Retina (tissue), 1 donor: ENCODE measurements around the gene CGB3.
A peak's percentile ranks its signal among the peaks of the same experiment; 100 is the strongest.

Experiments used
- DNase-seq: peaks from one replicate; pipeline ENCODE4 v3.0.0-alpha.2; 2016

Gene CGB3

GRCh38 chr19:49014870-49015255 lies 9.3 kb downstream of the CGB3 start:
- no peak for DNase-seq

DNA sequence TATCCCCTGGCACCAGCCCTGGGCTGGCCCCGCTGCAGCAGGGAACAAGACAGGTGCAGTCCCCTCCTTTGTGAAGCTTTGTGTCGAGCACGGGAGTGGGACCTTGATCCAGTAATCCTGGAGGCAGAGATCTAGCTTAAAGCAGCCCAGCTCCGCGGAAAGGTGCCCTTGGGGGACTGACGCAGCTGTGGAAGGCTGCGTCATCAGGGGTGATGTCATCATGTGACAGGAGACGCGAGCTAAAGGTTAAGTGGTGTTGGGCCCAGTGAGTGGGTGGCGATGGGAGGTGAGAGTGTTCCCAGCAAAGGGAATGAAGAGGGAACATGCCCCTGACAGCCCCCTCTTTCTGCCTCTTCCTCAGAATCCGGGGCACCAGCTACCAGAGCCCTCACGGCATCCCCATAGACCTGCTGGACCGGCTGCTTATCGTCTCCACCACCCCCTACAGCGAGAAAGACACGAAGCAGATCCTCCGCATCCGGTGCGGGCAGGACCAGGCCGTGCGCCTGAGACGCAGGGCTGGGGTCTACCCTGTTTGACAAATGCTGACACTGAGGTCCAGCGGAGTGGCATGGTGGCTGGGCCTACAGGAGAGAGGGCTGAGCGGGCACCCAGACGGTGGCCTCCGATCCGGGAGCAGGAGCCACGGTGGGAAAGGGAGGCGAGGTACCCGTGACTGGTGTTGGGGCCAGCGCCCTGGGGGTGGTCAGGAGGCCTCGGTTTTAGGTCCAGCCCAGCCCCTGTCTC lies 9.8 kb downstream of the CGB3 start:
- DNase-seq = no peak

DNA sequence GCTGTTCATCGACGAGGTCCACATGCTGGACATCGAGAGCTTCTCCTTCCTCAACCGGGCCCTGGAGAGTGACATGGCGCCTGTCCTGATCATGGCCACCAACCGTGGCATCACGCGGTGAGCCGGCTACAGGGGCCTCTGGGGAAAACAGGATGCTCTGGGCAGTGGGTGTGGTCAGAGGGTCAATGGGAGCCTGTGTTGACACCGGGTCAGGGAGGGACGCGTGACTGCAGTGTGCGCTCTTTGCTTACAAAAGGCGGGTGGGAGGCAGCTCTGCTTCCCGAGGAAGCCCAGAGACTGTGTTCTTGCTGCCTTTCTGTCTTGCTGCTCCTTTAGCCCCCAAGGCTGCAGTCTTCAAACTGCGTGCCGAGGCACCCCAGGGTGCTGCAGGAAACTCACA lies 12.9 kb downstream of the CGB3 start:
- no peak for DNase-seq

GRCh38 chr19:49010453-49010852 lies 13.7 kb downstream of the CGB3 start:
- no peak for DNase-seq

- DNase-seq = no peak
These were observed 14.3 kb downstream of the CGB3 start for GRCh38 chr19:49009828-49010227.

DNA sequence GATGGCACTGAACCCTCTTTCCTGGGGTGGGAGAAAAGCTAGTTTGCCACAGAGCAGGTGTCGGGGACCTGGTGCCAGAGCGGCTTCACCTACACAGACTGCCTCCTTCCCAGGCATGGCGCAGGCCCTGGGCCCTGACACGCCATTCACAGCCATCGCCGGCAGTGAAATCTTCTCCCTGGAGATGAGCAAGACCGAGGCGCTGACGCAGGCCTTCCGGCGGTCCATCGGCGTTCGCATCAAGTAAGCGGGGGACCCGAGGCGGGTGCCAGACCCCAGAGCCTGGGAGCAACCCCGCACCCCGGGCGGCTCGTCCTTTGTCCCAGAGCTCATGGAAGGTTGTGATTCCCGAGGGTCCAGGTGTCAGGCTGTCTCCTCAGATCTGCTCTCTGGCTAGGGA lies 17.2 kb downstream of the CGB3 start:
- DNase-seq = no peak

- DNase-seq = no peak
These were observed 19.0 kb downstream of the CGB3 start for GRCh38 chr19:49004964-49005614.

GRCh38 chr19:49004133-49004532 lies 20.0 kb downstream of the CGB3 start:
- no peak for DNase-seq

- peak; percentile 50 for DNase-seq
These were observed 24.4 kb downstream of the CGB3 start for GRCh38 chr19:48999481-49000325.

DNA sequence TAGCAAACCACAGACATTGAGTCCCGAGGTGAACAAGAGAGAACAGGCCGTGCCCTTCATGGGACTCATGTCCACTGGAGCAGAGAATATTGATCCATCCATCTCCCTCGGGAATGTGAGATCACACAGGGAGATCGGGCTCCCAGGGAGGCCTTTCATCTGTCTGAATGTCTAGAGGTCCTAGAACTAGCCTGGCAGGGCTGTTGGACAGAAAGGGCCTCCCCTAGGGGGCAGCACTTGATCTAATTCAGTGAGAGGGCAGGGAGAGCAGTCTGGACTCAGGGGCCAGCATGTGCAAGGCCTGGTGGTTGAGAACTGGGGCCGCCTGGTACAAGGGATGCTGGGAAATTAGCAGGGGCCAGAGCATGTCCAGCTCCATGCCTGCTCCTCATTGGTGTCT lies 26.2 kb downstream of the CGB3 start:
- no peak for DNase-seq

GRCh38 chr19:48994035-48994386 lies 30.1 kb downstream of the CGB3 start:
- DNase-seq = no peak

- DNase-seq = peak; percentile 100
These were observed 30.7 kb downstream of the CGB3 start, which contains the start of the genes GYS1 and RUVBL2 for GRCh38 chr19:48993175-48994034. Gene GYS1 (minus strand): TSS chr19:48993309. CDS start chr19:48993112, 197 bp downstream. Gene RUVBL2 (plus strand): TSS chr19:48993887. CDS start chr19:48993912, 25 bp downstream.

DNA sequence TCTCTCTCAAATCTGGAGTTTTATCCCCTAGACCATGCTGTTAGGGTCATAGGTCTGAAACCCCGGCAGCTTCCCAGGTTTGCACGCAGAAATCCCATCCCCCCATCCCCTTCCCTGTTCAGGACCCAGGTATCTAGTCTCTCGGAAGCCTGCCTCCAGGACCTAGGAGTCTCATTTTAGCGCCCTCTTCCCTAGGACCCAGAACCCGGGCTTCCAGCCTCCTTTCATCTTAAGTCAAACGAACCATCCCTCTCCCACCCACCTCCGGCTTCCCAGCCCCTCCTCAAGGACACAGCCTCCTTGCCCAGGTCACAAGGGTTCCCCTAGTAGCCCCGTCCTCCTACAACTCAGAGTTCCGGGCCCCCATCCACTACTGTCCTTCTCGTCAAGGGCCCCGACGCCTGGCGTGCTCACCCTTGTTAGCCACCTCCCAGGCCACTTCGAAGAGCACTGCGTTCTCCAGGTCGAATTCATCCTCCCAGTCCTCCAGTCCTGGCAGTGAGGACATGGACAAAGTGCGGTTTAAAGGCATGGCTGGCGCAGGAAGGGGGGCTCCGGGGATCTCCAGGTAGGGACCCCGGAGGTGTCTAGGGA lies 31.5 kb downstream of the CGB3 start:
- DNase-seq = no peak

- no peak for DNase-seq
These were observed 32.1 kb downstream of the CGB3 start for GRCh38 chr19:48991873-48992580.

DNA sequence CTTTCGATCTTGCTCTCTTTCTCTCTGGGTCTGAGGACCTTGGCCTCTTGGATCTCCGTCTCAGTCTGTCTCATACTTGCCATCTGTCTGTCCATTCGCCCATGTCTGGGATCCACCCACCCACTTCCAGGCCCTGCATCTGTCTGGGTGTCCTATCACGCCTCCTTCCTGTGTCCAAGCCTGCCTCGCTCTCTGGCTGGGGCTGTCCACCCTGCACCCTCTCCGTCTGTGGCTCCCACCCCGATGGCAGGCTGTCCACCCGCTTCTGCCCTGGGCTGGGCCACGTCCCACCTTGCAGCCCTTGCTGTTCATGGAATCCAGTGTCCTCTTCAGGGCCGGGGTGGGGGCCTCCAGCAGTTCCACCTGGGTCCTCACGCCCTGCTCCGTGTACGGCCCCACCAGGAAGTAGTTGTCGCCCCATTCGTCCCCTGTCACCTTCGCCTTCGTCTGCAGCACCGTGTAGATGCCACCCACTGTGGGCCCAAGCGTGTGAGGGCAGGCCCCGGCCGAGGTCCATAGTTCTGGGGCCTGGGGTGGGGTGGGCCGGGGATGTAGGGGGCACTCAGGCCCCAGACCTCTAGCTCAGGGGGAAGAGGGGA lies 33.0 kb downstream of the CGB3 start:
- DNase-seq = no peak

- no peak for DNase-seq
These were observed 33.7 kb downstream of the CGB3 start for GRCh38 chr19:48990400-48990799.

DNA sequence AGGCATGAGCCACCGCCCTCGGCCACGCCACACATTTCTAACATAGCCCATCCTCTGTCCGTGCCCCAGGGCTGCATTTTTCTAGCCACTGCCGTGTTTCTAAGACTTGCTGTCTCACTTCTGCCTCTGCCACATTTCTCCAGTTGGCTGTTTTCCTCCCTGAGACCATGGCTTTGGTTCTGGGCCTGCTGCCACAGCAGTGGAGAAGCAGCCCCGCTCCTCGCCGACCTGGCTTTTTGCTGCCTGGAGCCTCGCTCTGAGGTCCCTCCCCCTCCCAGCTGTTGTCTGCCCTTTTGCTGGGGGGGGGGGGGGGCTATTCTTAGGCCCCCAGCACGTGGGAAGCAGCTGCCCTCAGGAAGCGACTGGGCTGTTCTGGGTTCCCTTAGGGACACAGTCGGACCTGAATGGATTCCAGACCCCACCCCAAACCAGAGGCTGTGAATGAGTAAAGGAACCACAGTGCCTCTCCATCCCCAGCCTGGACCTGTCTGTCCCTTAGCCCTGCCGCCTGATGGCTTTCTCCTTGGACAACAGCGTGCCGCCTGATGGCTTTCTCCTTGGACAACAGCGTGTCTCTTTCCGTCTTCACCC lies 34.3 kb downstream of the CGB3 start:
- DNase-seq = no peak

DNA sequence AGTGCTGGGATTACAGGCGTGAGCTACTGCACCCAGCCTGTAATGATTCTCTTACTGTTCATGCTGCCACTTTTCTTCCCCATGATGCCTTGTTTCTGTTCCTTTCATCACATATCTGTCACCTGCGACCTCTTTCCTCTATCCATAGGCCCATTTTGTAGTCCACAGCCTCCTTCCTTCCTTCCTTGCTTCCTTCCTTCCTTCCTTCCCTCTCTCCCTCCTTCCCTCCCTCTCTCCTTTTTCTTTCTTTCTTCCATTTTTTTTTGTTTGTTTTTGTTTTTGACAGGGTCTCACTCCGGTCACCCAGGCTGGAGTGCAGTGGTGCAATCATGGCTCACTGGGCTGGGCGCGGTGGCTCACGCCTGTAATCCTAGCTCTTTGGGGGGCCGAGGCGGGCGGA lies 35.3 kb downstream of the CGB3 start:
- no peak for DNase-seq

GRCh38 chr19:48988286-48988685 lies 35.8 kb downstream of the CGB3 start:
- no peak for DNase-seq

GRCh38 chr19:48987323-48987722 lies 36.8 kb downstream of the CGB3 start:
- no peak for DNase-seq

GRCh38 chr19:48986211-48986610 lies 37.9 kb downstream of the CGB3 start:
- DNase-seq = no peak
